NCI-H748 (cell line): ENCODE data around the gene CEP152.
A peak's percentile ranks its signal among the peaks of the same experiment; 100 is the strongest.
"Not testable (repeated sequence)": the region's sequence is repeated elsewhere in the genome, so short reads cannot be mapped to it uniquely, and the experiment has no call there.

Source experiments
- DNase-seq: peaks from one replicate; lab custom pipeline; 2025; ENCODE audit not compliant: unreplicated experiment; lab: John Stamatoyannopoulos, UW

Gene CEP152

DNA sequence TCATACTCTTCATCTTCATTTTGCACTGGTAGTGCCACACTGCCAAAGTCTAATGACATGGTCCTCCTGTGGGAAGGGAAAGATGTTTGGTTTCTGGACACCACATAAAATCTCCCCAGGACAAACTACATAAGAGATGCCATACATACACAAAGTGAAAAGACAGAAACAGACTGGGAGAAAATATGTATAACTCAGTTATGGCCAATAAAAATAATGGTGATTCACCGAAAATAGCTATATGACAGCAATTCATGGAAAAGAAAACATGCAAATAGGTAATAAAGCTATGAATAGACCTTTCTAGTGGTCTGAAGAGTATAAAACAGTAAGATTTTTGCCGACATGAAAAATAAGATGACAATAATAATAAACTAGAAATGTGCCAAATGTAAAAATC lies 5.3 kb downstream of the CEP152 start:
- no peak for DNase-seq

DNA sequence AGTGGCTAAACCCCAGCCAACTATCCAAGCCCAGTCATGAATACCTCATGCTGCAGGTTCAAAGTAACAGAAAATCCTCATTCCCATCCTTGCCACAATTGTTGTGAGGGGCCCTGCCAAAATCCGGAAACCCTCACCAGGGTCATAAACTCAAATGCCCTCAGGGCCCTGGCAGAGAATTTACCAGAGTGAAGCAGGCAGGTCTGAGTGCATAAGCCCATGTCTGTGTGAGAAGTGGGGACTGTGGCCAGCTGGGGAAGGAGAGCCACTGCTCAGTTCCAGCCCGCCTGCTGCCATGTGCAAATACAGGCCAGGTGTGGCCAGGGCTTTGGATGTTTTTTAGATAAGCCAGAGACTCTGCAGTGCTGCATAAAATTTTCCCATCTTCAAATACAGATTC lies 7.0 kb downstream of the CEP152 start:
- no peak for DNase-seq

DNA sequence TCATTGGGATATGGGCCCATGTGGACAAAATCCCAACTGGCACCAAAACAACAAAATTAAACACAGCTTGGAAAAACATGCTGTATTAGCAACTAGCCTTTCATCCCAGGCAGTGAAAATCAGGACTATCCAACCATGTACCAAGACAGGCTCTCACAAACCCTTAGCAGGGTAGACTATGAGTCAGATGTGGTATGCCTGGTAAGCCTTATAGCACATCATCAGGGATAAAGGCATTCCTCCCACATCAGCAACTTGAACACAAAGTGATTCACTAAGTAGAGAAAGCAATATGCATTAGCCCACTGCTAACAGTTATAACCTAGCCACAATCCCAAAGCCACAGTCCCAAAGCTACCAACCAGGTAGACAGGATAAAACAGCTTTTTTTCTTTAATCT lies 8.0 kb downstream of the CEP152 start:
- no peak for DNase-seq

DNA sequence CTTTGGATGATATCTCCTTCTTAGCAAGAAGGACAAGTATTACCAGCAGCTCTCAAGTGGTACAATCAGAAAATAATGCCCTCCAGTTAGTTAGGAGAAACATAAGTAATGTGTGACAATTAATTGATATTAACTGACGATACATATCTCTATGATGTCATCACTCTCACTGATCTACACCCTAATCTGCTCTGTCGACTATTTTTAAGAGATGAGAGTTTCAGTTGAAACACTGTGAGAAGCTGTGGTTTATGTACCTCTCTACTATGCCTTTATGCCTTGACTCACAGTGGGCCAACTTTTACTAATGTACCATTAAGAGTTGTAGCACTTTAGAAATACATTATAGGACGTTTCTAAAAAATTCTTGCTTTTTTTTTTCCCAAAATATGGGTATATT lies 8.6 kb downstream of the CEP152 start:
- no peak for DNase-seq

DNA sequence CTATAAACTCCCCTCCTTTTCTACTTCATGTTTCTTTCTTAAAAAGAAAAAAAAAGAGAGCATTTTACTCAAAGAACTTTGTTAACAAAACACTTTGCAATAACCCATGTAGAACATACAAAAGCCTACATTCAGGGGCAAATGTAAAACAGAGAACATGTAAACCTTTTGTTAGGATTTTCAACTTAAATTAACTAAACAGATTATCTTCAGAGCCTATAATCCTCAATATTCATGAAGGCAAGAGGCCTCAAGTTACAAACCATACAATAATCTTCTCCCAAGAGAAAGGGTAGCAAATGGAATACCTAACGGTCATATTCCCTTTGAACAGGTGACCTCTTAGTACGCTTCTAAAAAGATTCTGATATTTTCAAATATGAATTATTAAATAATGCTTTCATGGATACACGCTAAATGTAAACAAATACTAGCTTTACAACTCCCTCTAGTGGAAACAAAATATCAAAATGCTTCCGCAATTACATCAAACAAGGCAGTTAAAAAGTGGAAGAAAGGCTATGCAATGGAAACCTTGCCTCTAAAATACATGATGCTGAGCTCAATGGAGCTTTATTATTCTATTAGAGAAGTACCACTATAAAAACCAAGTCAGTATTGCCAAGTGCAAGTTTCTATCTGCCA lies 9.9 kb downstream of the CEP152 start:
- peak; percentile 3 for DNase-seq

DNA sequence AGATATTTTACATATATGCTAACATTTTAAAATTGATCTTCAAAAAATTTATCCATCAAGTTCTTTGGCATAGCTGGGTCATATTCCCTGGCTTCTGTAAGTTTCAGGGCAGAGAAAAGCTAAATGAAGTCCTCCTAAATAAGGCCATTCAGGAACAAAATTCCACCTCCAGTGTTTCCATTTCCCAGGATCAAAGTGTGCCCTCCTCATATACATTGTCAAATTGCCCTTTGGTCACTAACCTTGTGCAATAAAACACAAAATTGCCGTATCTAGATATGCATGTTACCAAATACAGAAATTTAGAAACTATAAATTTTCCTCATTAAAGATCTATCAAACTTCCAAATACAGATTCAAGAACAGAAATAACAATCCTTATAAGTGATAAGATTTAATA lies 10.6 kb downstream of the CEP152 start:
- no peak for DNase-seq

DNA sequence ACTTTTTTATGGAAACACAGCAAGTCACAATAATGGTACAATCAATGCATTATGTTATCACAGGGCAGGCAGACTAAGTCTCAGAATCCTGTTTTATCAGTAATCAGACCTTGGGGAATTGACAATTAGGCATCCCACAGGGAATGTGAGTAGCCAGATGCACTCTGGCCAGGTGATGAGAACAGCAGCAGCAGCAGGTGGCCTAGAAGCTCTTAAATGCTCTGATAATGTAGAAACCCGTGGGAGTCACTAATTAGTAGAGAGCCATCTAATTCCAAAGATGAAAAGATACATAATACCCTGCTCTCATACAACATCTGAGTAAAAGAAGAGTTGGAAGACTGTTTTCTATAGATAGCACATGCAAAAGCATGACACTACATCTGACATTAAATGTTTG lies 12.6 kb downstream of the CEP152 start:
- DNase-seq: peak; percentile 91

DNA sequence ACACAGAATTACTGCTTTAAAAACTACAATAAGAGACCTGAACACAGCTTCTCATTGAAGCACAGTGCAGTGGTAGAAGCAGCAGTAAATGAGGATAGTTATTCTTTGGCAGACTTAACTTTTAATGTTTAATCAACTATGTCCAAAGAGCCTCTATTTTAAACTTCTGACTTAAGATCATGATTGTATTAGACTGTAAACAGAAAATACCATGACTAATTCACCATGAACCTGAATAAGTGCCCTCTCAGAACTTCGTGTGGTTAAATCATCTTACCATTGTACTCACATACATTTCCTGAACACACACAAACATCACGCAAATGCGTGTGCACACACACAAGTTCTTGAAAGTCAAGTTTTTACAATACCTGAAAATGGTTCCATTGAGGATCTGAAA lies 13.9 kb downstream of the CEP152 start:
- DNase-seq: no peak

DNA sequence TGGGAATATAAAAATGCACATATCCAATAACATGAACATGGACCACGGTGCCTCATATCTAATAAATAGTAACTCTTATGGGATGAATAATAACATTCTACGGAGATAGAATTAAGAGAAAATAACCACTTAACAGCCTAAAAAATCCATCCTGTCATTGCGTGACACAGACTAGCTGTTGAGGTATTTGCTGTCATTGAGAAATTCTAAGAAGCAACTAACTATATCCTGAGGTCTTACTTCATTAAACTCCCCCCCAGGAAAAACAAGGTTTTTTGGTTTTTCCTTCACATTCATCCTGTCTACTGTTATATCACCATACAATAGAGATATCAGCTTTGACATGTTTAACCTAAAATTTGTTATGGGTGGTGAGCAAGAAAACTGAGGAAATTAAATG lies 14.3 kb downstream of the CEP152 start:
- DNase-seq: no peak

DNA sequence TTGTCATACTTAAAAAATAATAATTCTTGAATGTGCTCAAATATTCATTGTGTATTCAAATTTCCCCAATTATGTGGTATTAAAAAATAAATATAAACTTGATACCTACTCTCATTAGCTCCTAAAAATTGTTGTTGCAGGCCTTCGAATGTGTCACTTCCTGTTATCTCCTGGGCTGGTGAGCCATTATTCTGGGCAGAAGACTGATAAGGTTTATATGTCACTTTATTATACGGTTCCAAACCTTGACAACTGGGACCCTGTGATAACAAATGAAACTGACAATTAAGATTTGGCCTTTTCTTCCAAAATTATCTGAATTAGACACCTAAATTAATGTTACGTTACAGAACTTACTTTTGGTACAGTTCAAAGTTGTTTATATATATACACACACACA lies 15.0 kb downstream of the CEP152 start:
- no peak for DNase-seq

DNA sequence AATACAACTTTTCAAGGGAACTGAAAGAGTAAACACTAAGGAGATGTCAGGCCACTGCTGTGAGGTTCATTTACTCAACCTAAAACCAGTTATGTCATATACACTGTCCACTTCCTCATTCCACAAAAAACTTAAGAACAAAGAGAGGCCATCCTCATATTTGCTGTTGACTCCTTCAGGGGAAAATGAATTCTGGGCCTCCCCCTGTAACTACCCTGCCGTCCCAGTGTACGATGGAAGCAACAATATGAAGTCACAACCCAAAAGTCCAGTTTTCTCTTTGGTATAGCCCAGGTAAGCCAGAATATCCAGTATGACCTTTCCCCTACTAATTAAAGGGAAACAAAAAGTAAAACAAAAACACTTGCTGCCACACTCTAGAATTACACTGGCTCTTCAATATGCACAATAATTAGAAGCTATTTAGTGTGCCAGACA lies 16.2 kb downstream of the CEP152 start:
- no peak for DNase-seq

DNA sequence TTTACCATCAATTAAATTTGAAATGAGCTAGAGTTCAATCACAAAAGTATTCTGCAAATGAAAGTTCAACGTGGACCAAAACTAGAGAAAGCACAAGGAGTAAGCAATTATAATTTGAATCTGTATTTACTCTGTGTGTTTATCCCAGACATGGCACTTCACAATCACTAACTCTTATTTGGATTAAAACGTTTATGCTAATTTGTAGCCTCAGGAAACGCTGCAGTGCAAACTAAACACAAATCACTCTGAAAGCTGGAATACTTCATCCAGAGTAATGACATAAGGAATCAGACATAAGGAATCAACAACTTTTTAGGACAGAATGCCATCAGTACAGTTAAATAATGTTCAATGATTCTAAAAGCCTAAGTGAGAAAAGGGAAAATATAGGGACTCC lies 18.5 kb downstream of the CEP152 start:
- no peak for DNase-seq

DNA sequence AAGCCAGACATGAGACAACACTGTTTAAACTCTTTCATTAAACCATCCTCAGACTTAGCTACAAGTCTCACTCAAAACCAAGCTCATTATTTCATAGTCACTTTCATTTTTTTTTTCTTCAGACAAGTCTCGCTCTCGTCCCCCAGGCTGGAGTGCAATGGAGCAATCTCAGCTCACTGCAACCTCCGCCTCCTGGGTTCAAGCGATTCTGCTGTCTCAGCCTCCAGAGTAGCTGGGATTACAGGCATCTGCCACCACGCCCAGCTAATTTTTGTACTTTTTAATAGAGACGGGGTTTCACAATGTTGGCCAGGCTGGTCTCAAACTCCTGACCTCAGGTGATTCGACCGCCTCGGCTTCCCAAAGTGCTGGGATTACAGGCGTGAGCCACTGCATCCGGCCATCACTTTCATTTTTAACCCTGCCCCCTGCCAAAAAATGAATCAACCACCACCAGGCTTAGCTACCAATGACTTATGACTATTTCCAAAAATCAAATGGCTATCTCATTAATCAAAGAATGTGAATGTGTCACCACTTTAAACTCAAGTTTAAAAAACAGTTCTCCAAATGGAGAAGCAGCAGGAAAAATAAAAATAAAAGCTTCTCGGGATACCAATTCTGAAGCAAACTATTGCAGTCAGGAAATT lies 20.3 kb downstream of the CEP152 start:
- not testable (repeated sequence) for DNase-seq

DNA sequence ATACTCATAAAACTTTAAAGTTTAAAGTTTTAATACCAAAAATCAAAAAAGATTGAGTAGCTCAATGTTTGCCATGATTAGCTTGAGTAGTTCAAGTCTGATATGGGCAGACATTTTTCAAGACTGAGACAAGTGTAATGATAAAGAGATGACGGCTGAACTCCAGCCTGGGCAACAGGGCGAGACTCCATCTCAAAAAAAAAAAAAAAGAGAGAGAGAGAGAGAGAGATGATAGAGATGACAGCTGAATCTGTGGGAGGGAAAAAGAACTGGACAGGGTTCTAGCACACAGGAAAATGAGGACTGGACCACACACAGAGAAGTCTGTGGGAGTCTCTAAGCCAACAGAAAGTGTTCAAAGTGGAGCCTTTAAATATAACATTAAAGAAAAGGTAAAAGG lies 25.2 kb downstream of the CEP152 start:
- DNase-seq: no peak

DNA sequence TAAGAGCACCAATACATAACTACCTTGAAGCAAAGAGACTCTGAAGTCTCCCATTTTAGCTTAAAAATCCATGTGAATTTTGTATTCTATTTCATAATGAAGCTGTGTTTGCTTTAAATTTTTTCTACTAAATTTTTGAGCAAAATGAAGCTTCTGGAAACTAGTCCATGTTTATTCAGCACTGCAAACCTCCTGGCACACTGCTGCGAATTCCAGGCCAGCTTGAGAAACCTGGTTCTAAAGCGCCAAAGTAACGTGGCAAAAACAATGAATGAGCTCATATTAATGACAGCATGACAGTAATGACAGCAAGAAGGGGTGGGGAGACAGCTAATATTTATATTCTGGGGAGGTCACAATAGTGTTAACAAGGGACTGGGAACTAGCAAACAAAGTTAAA lies 25.7 kb downstream of the CEP152 start:
- no peak for DNase-seq

DNA sequence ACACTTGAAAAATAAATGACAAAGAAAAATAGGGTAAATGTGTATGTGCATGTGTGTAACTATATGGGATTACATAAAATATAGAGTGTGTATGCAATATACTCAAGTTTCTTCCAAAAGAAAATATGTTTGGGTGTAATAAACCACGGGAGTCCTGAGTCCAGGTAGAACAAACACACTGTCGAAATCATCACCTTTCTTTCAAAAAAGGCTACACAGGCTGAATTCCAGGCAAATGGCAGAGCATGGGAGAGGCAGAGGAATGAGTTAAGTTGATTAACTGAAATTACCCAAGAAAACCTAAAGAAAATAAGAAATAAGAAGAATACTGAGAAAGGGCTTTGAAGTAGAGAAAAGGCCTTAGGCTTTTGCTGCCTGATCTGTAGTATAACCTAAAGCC lies 26.1 kb downstream of the CEP152 start:
- DNase-seq: no peak

DNA sequence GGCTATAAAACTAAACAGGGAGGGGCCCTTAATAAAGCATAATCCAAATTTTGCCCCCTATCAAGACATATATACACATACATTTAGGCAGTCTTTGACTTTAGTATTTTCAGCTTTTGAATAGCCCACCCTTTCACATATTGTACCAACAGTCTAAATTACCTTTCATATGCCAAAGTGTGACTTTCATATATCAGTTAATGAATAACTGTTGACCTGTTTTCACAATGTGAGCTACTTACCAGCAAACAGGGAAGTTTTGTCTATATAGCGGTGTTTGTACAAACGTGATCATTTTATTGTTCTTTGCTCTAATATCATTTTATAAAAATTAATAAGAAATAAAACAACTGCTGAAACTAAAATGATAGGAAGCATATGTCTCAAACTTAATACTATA lies 28.0 kb downstream of the CEP152 start:
- no peak for DNase-seq

DNA sequence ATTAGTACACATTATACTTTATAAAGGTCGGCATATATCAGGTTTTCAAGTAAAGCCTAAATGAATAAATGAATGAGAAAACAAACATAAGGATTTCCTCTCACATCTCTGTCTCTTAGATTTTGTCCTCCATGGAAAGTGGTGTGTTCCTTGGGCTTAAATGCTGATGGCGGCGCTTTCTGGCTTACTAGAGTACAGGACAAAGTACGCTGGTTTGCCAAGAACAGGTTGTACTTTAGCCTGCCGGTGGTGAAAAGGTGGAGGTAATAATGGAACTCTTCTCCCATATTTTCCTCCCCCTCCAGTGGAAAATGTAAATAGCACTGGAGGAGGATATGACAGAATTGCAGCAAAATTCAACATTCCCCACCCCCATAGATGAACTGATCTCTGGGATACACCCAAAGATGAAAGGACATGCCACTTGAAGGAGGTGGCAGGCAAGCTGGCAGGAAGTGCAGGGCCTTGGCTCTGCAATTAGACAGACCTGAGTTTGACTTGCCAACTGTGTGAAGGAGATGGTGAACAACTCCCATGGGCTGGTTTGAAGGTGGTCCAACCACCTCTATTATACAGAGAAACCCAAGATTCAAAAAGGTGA lies 29.3 kb downstream of the CEP152 start:
- DNase-seq: no peak

DNA sequence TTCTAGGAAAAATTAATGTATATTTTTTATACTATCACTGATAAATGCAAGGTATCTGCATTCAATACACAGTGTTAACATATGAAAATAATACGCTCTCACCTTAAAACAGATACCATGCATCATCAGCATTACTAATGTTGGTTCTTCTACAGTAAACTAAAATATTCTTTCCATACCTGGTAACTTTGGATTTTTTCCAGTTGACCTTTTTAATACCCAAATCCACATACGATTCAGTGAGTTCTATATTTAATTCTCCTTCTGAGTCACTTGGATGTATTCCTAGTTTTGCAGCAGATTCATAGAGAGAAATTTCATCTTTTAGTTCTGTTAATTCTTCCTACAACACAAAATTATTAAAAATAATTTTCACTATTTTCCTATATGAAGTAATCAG lies 29.9 kb downstream of the CEP152 start:
- no peak for DNase-seq

DNA sequence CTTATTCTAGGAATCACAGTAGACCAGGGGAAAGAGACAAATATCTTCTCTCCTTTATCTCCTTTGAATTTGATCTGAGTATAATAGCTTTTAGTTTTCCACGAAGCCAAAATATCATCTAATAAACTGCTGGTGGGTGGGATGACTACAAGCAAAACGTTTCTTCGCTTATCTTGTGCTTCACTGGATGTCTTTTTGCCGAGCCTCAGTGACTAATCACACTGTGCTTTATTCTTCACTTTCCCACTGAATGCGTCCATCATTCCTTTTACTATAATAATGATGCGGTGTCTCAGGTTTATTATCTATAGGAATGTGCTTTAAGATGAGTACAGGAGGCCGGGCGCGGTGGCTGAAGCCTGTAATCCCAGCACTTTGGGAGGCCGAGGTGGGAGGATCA lies 32.5 kb downstream of the CEP152 start:
- no peak for DNase-seq

DNA sequence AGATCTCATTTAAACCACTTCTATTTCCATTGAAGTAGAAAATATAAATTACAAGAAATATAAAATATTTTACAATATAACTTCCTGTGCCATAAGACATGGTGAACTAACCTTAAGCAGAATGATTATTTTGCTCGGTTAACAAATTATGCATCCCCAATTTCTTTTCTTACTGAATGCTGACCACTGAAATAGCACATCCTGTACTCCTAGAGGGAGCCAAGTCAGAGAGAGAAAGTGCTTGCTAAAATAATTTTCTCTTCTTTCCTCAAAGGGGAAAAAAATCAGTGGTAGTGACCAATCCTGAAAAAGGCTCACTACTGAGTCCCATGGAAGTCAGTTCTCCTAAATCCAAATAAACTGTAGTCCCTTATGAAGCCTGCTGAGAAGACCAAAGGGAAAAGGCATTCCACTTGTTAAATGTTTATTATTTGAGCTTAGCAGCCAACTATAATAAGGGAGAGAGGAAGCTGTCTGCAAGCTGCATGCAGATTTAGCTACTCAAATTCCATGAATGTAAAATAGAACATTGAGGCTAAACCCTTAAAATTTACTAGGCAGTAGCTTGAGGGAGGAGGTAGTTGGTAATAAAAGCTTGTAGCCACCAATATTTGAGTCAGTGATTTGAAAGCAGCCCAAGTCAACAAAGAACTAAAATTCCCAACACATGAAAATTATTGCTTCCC lies 33.1 kb downstream of the CEP152 start:
- no peak for DNase-seq

DNA sequence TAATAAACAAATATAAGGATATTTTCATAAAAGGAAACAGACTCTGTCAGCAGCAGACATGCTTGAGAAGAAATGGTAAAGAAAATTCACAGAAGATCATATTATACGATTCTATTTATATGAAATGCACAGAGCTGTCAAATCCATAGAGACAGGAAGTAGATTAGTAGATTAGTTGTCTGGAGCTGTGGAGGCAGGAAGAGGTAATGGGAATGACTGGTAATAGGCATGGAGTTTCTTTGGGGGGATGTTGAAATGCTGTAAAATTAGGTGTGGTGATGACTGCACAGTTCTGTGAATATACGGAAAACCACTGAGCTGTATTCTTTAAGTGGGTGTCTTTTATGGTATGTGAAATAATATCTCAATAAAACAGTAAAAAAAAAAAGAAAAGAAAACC lies 35.3 kb downstream of the CEP152 start:
- DNase-seq: no peak
